Fibroblast of peridontal ligament (primary cell): ENCODE measurements around the gene JADE2.
"Not testable (repeated sequence)": the region's sequence is repeated elsewhere in the genome, so short reads cannot be mapped to it uniquely, and the experiment has no call there.

Experiments used
- DNase-seq: peaks from one replicate; pipeline ENCODE4 v3.0.0-alpha.2; 2010; ENCODE audit errors: extremely low read depth

Gene JADE2

GRCh38 chr5:134507452-134507851 is 18.0 kb upstream of the JADE2 start:
- DNase-seq: no peak

- DNase-seq: no peak
These were observed 16.8 kb upstream of the JADE2 start for GRCh38 chr5:134508521-134509195.

- DNase-seq: no peak
These were observed 16.0 kb upstream of the JADE2 start for GRCh38 chr5:134509308-134510040.

DNA sequence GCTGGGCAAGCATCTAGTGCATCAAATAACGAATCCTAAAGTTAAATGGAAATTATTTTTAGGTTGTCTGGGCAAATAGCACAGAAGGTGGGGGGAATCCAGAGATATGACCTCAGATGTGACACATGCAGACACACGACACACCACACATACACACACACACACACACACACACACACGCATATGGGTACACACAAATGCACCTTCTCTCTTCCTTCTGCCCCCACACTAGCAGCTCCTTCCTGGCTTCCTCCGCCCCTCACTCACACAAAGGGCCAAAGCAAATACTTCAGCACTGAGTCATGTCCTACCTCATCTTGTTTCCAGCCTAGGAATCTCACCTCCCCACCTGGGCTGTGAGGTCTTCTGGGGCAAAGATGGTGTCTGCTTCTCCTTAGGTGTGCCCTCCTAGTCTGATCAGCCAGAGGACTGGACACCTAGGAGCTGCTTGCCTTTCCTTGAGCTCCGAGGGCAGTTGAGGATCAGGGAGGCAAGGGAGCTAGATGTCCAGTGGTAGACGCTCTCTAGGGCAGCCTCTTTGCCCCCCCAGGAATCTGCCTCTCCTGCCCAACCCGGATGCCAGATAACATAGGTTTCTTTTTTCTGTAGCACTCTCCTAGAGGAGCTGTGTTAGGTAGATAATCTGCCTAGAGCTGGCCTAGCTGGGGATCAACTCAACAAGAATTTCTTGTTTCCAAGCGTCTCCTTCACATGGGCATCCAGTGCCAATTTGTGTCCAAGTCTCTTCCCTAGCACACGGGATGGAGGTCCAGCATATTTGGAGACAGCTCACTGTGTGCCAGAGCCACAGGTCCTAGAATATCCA is 14.3 kb upstream of the JADE2 start:
- no peak for DNase-seq

GRCh38 chr5:134511796-134512660 is 13.4 kb upstream of the JADE2 start:
- peak; percentile 47 for DNase-seq

GRCh38 chr5:134512661-134512999 is 12.8 kb upstream of the JADE2 start:
- no peak for DNase-seq

- DNase-seq: no peak
These were observed 9.7 kb upstream of the JADE2 start for GRCh38 chr5:134515801-134516200.

- not testable (repeated sequence) for DNase-seq
These were observed 8.5 kb upstream of the JADE2 start for GRCh38 chr5:134516984-134517383.

DNA sequence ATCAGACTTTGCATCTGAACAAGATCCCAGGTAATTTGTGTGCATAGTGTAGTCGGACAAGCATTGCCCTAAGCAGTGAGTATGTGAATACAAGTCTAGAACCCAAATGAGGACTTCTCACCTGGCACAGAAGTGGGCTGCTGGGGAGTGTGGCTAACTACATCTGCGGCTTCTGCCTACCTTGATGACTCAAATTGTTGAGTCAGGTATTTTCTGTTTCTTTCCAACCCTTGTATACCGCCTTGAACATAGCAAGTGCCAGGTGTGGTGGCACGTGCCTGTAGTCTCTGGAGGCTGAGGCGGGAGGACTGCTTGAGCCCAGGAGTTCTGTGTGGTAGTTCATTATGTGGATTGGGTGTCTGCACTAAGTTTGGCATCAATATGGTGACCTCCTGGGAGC is 7.9 kb upstream of the JADE2 start:
- DNase-seq: no peak

GRCh38 chr5:134519989-134520388 is 5.5 kb upstream of the JADE2 start:
- DNase-seq: no peak

GRCh38 chr5:134521841-134522240 is 3.6 kb upstream of the JADE2 start:
- no peak for DNase-seq

- peak; percentile 47 for DNase-seq
These were observed 1.8 kb upstream of the JADE2 start for GRCh38 chr5:134523543-134524271.

GRCh38 chr5:134524272-134524825 is 1.1 kb upstream of the JADE2 start:
- DNase-seq: peak; percentile 72

DNA sequence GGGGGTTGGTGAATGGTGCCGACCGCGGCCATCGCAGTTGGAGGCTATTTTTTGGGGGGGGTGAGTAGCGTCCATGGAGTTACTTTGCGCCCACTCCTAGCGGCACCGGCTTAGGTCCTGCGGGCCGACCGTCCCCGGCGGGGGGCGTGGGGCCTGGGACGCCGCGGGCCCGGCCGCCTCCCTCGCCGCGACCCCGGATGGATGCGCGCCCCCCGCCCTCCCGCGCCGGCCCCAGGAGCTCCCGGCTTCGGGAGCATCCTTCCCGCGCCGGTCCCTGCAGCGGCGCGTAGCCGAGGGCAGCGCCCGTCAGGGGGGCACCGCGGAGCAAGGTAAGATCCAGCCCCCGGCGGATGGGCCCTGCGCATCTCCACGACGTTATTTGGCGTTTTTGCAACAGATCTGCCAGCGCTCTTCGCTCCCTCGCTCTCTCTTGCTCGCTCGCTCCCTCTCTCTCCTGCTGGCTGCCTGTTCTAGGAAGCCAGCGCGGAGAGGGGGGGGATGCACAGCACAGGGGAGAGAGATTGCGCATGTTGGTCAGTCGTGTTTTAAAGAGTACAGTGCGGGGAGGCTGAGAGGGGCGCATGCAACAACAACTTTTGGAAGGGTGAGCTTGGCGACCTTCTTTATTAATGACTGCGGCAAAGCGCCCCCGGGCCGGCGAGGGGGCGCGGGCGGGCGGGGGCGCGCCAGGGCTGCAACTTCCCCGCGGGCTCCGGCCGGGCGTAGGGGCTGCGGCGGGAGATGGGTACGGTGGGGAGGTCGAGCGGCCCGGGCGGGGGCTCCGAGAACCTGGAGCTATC is 413 bp downstream of the JADE2 start:
- DNase-seq: peak; percentile 77

- no peak for DNase-seq
These were observed 1.1 kb downstream of the JADE2 start for GRCh38 chr5:134526483-134527155.

- peak; percentile 77 for DNase-seq
These were observed 1.9 kb downstream of the JADE2 start for GRCh38 chr5:134527156-134527960.

DNA sequence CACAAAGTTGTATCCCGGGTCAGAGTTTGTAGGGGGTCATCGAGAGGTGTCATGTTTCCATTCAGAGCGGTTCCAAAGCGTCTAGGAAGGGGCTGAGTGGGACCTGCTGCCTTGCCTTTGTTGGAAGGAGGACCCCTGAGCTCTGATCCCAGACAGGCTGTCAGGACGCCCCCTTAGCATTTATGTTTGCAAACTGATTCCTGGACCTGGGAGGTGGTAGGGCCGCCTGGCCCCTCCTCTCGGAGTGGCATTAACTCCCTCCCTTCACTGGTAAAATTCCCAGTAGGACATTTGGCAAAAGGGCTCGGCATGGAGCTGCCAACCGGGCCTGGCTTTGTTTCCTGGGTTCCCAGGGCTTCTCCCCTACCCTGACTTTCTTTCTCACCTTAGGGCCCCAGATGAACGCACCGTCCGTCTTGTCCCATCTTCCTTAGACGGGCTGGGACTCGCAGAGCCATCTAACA is 2.5 kb downstream of the JADE2 start:
- DNase-seq: no peak

GRCh38 chr5:134528556-134528955 is 3.1 kb downstream of the JADE2 start:
- no peak for DNase-seq
